Stimulated activated naive B cell treated with anti-CD40 and anti-IgM and Interleukin-4, amounts not matched to agents 10 μg/mL and 1 μg/mL and 100 μg/mL, for 72 hours (primary cell): ENCODE data around the gene RRAGC.

Experiments used
- ATAC-seq, 2 donors: fragments of 150-1000 bp; cut with Tn5 transposase; replicated peaks; 2 replicates each; pipeline ENCODE4 v1.10.0; 2021; ENCODE audit warnings: moderate library complexity in 1 of 2
- DNase-seq: peaks from one replicate; pipeline ENCODE4 v3.0.0; 2021
- H3K27ac Mint-ChIP-seq: one replicate; pipeline ENCODE4 v1.8.0; 2022; ENCODE audit warnings: mild to moderate bottlenecking, mixed read lengths
- H3K27me3 Mint-ChIP-seq, 2 donors: one replicate each; pipeline ENCODE4 v1.8.0; 2022; ENCODE audit warnings: mixed read lengths in 2 of 2
- H3K36me3 Mint-ChIP-seq, 2 donors: one replicate each; pipeline ENCODE4 v1.8.0; 2022; ENCODE audit warnings: mixed read lengths in 2 of 2, mild to moderate bottlenecking in 1 of 2
- H3K4me1 Mint-ChIP-seq, 2 donors: one replicate each; pipeline ENCODE4 v1.8.0; 2022; ENCODE audit warnings: mixed read lengths in 2 of 2, mild to moderate bottlenecking in 1 of 2
- H3K4me3 Mint-ChIP-seq, 2 donors: one replicate each; pipeline ENCODE4 v1.8.0; 2022; ENCODE audit warnings: mild to moderate bottlenecking in 2 of 2, mixed read lengths in 2 of 2, moderate library complexity in 1 of 2
- H3K9me3 Mint-ChIP-seq, 2 donors: one replicate each; pipeline ENCODE4 v1.8.0; 2022; ENCODE audit warnings: mixed read lengths in 2 of 2, mild to moderate bottlenecking in 1 of 2

The RRAGC gene

GRCh38 chr1:38791164-38791515 is 68.4 kb downstream of the RRAGC start:
- H3K9me3 Mint-ChIP-seq: peaks cover 10 to 16% of the 10 kb centered on the region in 2 donors
- DNase-seq: no peak
- no peak overlapping the region for H3K4me3 Mint-ChIP-seq
- H3K4me1 Mint-ChIP-seq: no peaks in the 10 kb centered on the region
- H3K27me3 Mint-ChIP-seq: peaks cover 56 to 74% of the 10 kb centered on the region in 2 donors
- ATAC-seq: no peak
- no peak overlapping the region for H3K27ac Mint-ChIP-seq
- no peaks in the 10 kb centered on the region for H3K36me3 Mint-ChIP-seq

GRCh38 chr1:38790422-38791163 is 69.0 kb downstream of the RRAGC start:
- peaks cover 61 to 80% of the 10 kb centered on the region in 2 donors for H3K27me3 Mint-ChIP-seq
- peaks cover 10 to 16% of the 10 kb centered on the region in 2 donors for H3K9me3 Mint-ChIP-seq
- no peak for DNase-seq

GRCh38 chr1:38789498-38790169 is 69.9 kb downstream of the RRAGC start:
- Mint-ChIP-seq H3K4me1 (no peaks in the 10 kb centered on the region), H3K36me3 (no peaks in the 10 kb centered on the region), H3K27ac (no peak overlapping the region), H3K4me3 (no peak overlapping the region), H3K9me3 (peaks cover 10 to 16% of the 10 kb centered on the region in 2 donors), H3K27me3 (peaks cover 66 to 83% of the 10 kb centered on the region in 2 donors)
- DNase-seq: no peak
- no peak for ATAC-seq

More at GRCh38 chr1:38790422-38791163, 69.0 kb downstream of the RRAGC start:
- Mint-ChIP-seq H3K4me1 (no peaks in the 10 kb centered on the region), H3K27ac (no peak overlapping the region), H3K4me3 (no peak overlapping the region), H3K36me3 (no peaks in the 10 kb centered on the region)
- ATAC-seq: no peak

GRCh38 chr1:38788341-38789336 is 70.9 kb downstream of the RRAGC start:
- Mint-ChIP-seq H3K36me3 (no peaks in the 10 kb centered on the region), H3K9me3 (peaks cover 6 to 8% of the 10 kb centered on the region in 2 donors), H3K4me3 (no peak overlapping the region), H3K4me1 (peaks cover 0 to 5% of the 10 kb centered on the region in 2 donors), H3K27me3 (peaks cover 64 to 84% of the 10 kb centered on the region in 2 donors), H3K27ac (no peak overlapping the region)
- DNase-seq: no peak
- no peak for ATAC-seq
